HEK293 (cell line): ENCODE measurements around the gene NAV3.

ENCODE experiments used
- CTCF ChIA-PET: fragments of 350-600 bp; formaldehyde crosslinking; extraction: SDS; loops from one replicate; lab custom pipeline; 2021; ENCODE audit warnings: antibody characterized with exemption; lab: Yijun Ruan, JAX
- POLR2A ChIA-PET: fragments of 300-600 bp; formaldehyde crosslinking; extraction: SDS; loops from one replicate; lab custom pipeline; 2020; ENCODE audit warnings: antibody characterized with exemption, inconsistent platforms; lab: Yijun Ruan, JAX
- H3K27ac ChIP-seq: fragments of 200-500 bp; sonication (Bioruptor generic); 2 replicates; pipeline ENCODE4 v1.5.1; 2014; ENCODE audit warnings: low read depth, low read length, control low read depth, inconsistent platforms; ENCODE audit errors: extremely low read depth
- H3K36me3 ChIP-seq, 2 experiments: fragments of 200-500 bp in 1 of 2; sonication (Bioruptor generic) in 1 of 2; 1 replicate in 1 of 2; 2 replicates in 1 of 2; pipeline ENCODE4 v1.5.1; 2014 to 2017; ENCODE audit warnings: inconsistent platforms in 2 of 2, low read length in 2 of 2; ENCODE audit not compliant: control insufficient read depth in 2 of 2, insufficient read depth in 1 of 2
- H3K4me1 ChIP-seq: fragments of 200-500 bp; sonication (Bioruptor generic); 2 replicates; pipeline ENCODE4 v1.5.1; 2014; ENCODE audit warnings: mild to moderate bottlenecking, low read length, inconsistent platforms; ENCODE audit not compliant: control insufficient read depth, insufficient read depth
- H3K4me3 ChIP-seq: 2 replicates; pipeline ENCODE4 v1.5.1; 2011; ENCODE audit warnings: low read depth, mild to moderate bottlenecking, control low read depth, low read length, moderate library complexity
- H3K9me3 ChIP-seq: fragments of 200-500 bp; sonication (Bioruptor generic); 2 replicates; pipeline ENCODE4 v1.5.1; 2014; ENCODE audit warnings: low read depth, low read length, inconsistent platforms; ENCODE audit not compliant: control insufficient read depth, insufficient read depth
- AEBP2 ChIP-seq: fragments of 450-650 bp; formaldehyde crosslinking; IDR thresholded peaks from 2 replicates; pipeline ENCODE4 v1.5.1; 2016; ENCODE audit warnings: missing biosample characterization, missing genetic modification characterization, borderline replicate concordance
- BCL6B ChIP-seq: fragments of 450-650 bp; formaldehyde crosslinking; IDR thresholded peaks from 2 replicates; pipeline ENCODE4 v1.5.1; 2017; ENCODE audit warnings: missing biosample characterization, missing genetic modification characterization
- FEZF1 ChIP-seq: fragments of 450-650 bp; formaldehyde crosslinking; IDR thresholded peaks from 2 replicates; pipeline ENCODE4 v1.5.1; 2016; ENCODE audit warnings: missing biosample characterization, missing genetic modification characterization
- HIC1 ChIP-seq: fragments of 450-650 bp; formaldehyde crosslinking; IDR thresholded peaks from 2 replicates; pipeline ENCODE4 v1.5.1; 2016; ENCODE audit warnings: missing biosample characterization, missing genetic modification characterization
- MEIS1 ChIP-seq: sonication (generic); formaldehyde crosslinking; IDR thresholded peaks from 2 replicates; pipeline ENCODE4 v1.8.1; 2022; ENCODE audit warnings: missing genetic modification reagents, mild to moderate bottlenecking, borderline replicate concordance
- SCRT2 ChIP-seq: fragments of 450-650 bp; formaldehyde crosslinking; IDR thresholded peaks from 2 replicates; pipeline ENCODE4 v1.5.1; 2016; ENCODE audit warnings: missing biosample characterization, missing genetic modification characterization
- TCF7L2 ChIP-seq: IDR thresholded peaks from 2 replicates; pipeline ENCODE4 v1.6.1; 2011; ENCODE audit warnings: low read depth, mild to moderate bottlenecking, inconsistent platforms, low read length, moderate library complexity, borderline replicate concordance
- TSHZ1 ChIP-seq: fragments of 450-650 bp; formaldehyde crosslinking; IDR thresholded peaks from 2 replicates; pipeline ENCODE4 v1.5.1; 2016; ENCODE audit warnings: missing biosample characterization, missing genetic modification characterization, borderline replicate concordance
- ZFP69B ChIP-seq: fragments of 450-650 bp; formaldehyde crosslinking; IDR thresholded peaks from 2 replicates; pipeline ENCODE4 v1.5.1; 2016; ENCODE audit warnings: missing biosample characterization, missing genetic modification characterization
- ZNF133 ChIP-seq: fragments of 450-650 bp; formaldehyde crosslinking; IDR thresholded peaks from 2 replicates; pipeline ENCODE4 v1.5.1; 2016; ENCODE audit warnings: missing biosample characterization, missing genetic modification characterization
- ZNF19 ChIP-seq: fragments of 450-650 bp; formaldehyde crosslinking; IDR thresholded peaks from 2 replicates; pipeline ENCODE4; 2016; ENCODE audit warnings: missing biosample characterization, missing genetic modification characterization, low read depth
- ZNF223 ChIP-seq: fragments of 450-650 bp; formaldehyde crosslinking; IDR thresholded peaks from 2 replicates; pipeline ENCODE4 v1.5.1; 2016; ENCODE audit warnings: missing biosample characterization, missing genetic modification characterization
- ZNF354C ChIP-seq: fragments of 450-650 bp; formaldehyde crosslinking; IDR thresholded peaks from 2 replicates; pipeline ENCODE4 v1.5.1; 2016; ENCODE audit warnings: missing biosample characterization, missing genetic modification characterization, low read depth, borderline replicate concordance
- ZNF488 ChIP-seq: fragments of 450-650 bp; formaldehyde crosslinking; IDR thresholded peaks from 2 replicates; pipeline ENCODE4 v1.5.1; 2016; ENCODE audit warnings: missing biosample characterization, missing genetic modification characterization
- ZNF501 ChIP-seq: fragments of 450-650 bp; formaldehyde crosslinking; IDR thresholded peaks from 2 replicates; pipeline ENCODE4 v1.5.1; 2016; ENCODE audit warnings: missing biosample characterization, missing genetic modification characterization
- ZNF548 ChIP-seq: fragments of 450-650 bp; formaldehyde crosslinking; IDR thresholded peaks from 2 replicates; pipeline ENCODE4 v1.5.1; 2016; ENCODE audit warnings: missing biosample characterization, missing genetic modification characterization
- ZNF549 ChIP-seq: fragments of 450-650 bp; IDR thresholded peaks from 2 replicates; pipeline ENCODE4 v1.5.1; 2018; ENCODE audit warnings: missing biosample characterization, missing genetic modification characterization, mild to moderate bottlenecking, inconsistent platforms, moderate library complexity
- ZNF621 ChIP-seq: fragments of 450-650 bp; formaldehyde crosslinking; IDR thresholded peaks from 2 replicates; pipeline ENCODE4 v1.5.1; 2017; ENCODE audit warnings: missing biosample characterization, missing genetic modification characterization
- ZNF629 ChIP-seq: fragments of 450-650 bp; formaldehyde crosslinking; IDR thresholded peaks from 2 replicates; pipeline ENCODE4 v1.5.1; 2017; ENCODE audit warnings: missing biosample characterization, missing genetic modification characterization
- ZNF768 ChIP-seq: fragments of 450-650 bp; formaldehyde crosslinking; IDR thresholded peaks from 2 replicates; pipeline ENCODE4 v1.5.1; 2018; ENCODE audit warnings: missing biosample characterization, mild to moderate bottlenecking, missing genetic modification characterization
- ZNF785 ChIP-seq: fragments of 450-650 bp; formaldehyde crosslinking; IDR thresholded peaks from 2 replicates; pipeline ENCODE4 v1.5.1; 2016; ENCODE audit warnings: missing biosample characterization, missing genetic modification characterization

NAV3 gene

GRCh38 chr12:78115889-78116288, 285.2 kb downstream of the NAV3 start:
- CTCF ChIA-PET = interaction anchor here (0.6 to 1.2 kb wide), 2 partner anchors 33 to 113 kb away, joined by 3 to 4 read pairs; no protein-coding TSS in a partner anchor
- Histone ChIP-seq H3K4me1 (no peaks in the 10 kb centered on the region), H3K27ac (no peak overlapping the region), H3K9me3 (no peaks in the 10 kb centered on the region), H3K4me3 (no peak overlapping the region), H3K36me3 (no peaks in the 10 kb centered on the region)
- TF ChIP-seq TSHZ1 (no peak), ZNF133 (tag by site-specific recombination) (no peak), ZFP69B (no peak), ZNF549 (tag by site-specific recombination) (no peak), ZNF501 (tag by site-specific recombination) (no peak)
- POLR2A ChIA-PET = no interaction called here

GRCh38 chr12:78118036-78118435, 287.3 kb downstream of the NAV3 start:
- Histone ChIP-seq H3K4me1 (no peaks in the 10 kb centered on the region), H3K9me3 (no peaks in the 10 kb centered on the region), H3K36me3 (no peaks in the 10 kb centered on the region), H3K4me3 (no peak overlapping the region), H3K27ac (no peak overlapping the region)
- CTCF ChIA-PET = interaction anchor here (0.7 to 1.9 kb wide), 4 partner anchors 12 to 1625 kb away, joined by 3 to 6 read pairs (median 4); no protein-coding TSS in a partner anchor
- TF ChIP-seq ZNF354C (tag by site-specific recombination) (no peak), AEBP2 (no peak), ZNF621 (tag by site-specific recombination) (no peak), TCF7L2 (no peak), SCRT2 (tag by site-specific recombination) (no peak), ZNF548 (no peak), ZNF19 (no peak), ZNF629 (no peak), HIC1 (tag by site-specific recombination) (no peak), ZNF768 (tag by site-specific recombination) (no peak), MEIS1 (no peak), FEZF1 (no peak), ZNF785 (tag by site-specific recombination) (no peak), ZNF488 (tag by site-specific recombination) (no peak), ZNF223 (tag by site-specific recombination) (no peak), BCL6B (tag by site-specific recombination) (no peak)
- POLR2A ChIA-PET = no interaction called here
